ENCODE measurements around the gene WFS1.

Gene WFS1

GRCh38 chr4:6269616-6270511 is at the start of gene WFS1:
TSS of gene WFS1 (plus strand) at chr4:6269850. CDS start at chr4:6277456, 7,606 bp downstream.
- DNase-seq, result peak; percentile 79 to 81

GRCh38 chr4:6221301-6221850 is 48.3 kb upstream of the WFS1 start:
- DNase-seq, result no peak

GRCh38 chr4:6221851-6222760 is 47.5 kb upstream of the WFS1 start:
- peak in 1 of 2 experiments; percentile 20 for DNase-seq

GRCh38 chr4:6222761-6223292 is 46.8 kb upstream of the WFS1 start:
- peak; percentile 17 to 26 for DNase-seq

- no peak for DNase-seq
These were observed 44.9 kb upstream of the WFS1 start for GRCh38 chr4:6224735-6225134.

GRCh38 chr4:6225469-6225868 is 44.2 kb upstream of the WFS1 start:
- no peak for DNase-seq

- DNase-seq, result no peak
These were observed 43.1 kb upstream of the WFS1 start for GRCh38 chr4:6226506-6226905.

GRCh38 chr4:6227412-6228157 is 42.1 kb upstream of the WFS1 start:
- no peak for DNase-seq

- DNase-seq, result no peak
These were observed 41.2 kb upstream of the WFS1 start for GRCh38 chr4:6228158-6229067.

- peak in 1 of 2 experiments; percentile 66 for DNase-seq
These were observed 40.6 kb upstream of the WFS1 start for GRCh38 chr4:6229095-6229494.

GRCh38 chr4:6229671-6230501 is 39.8 kb upstream of the WFS1 start:
- DNase-seq, result no peak

GRCh38 chr4:6230502-6230785 is 39.2 kb upstream of the WFS1 start:
- no peak for DNase-seq

GRCh38 chr4:6230827-6231662 is 38.6 kb upstream of the WFS1 start:
- no peak for DNase-seq

GRCh38 chr4:6231663-6232165 is 37.9 kb upstream of the WFS1 start:
- DNase-seq, result no peak

- DNase-seq, result no peak
These were observed 36.5 kb upstream of the WFS1 start for GRCh38 chr4:6232836-6233785.

- DNase-seq, result no peak
These were observed 35.7 kb upstream of the WFS1 start for GRCh38 chr4:6233929-6234328.

- DNase-seq, result no peak
These were observed 34.6 kb upstream of the WFS1 start for GRCh38 chr4:6235012-6235411.
